Breast epithelium (tissue), 3 donors: ENCODE results near the gene ZDHHC12.

ENCODE experiments used
- POLR2A ChIP-seq: fragments of 450-650 bp; IDR thresholded peaks from one replicate; pipeline ENCODE4 v1.6.1; 2016; ENCODE audit warnings: antibody characterized with exemption, mild to moderate bottlenecking, moderate library complexity
- POLR2AphosphoS5 ChIP-seq, 3 donors: sonication (generic); formaldehyde crosslinking; IDR thresholded peaks; one replicate each; pipeline ENCODE4 v1.6.1; 2017; ENCODE audit warnings: antibody characterized with exemption in 3 of 3
- TF ChIP-seq, protein P1 (sequence below), 3 donors: fragments of 450-650 bp; IDR thresholded peaks; one replicate each; pipeline ENCODE4 v1.5.1; 2016 to 2017; ENCODE audit warnings: antibody characterized with exemption in 3 of 3, mild to moderate bottlenecking in 3 of 3, moderate library complexity in 3 of 3

DNA sequence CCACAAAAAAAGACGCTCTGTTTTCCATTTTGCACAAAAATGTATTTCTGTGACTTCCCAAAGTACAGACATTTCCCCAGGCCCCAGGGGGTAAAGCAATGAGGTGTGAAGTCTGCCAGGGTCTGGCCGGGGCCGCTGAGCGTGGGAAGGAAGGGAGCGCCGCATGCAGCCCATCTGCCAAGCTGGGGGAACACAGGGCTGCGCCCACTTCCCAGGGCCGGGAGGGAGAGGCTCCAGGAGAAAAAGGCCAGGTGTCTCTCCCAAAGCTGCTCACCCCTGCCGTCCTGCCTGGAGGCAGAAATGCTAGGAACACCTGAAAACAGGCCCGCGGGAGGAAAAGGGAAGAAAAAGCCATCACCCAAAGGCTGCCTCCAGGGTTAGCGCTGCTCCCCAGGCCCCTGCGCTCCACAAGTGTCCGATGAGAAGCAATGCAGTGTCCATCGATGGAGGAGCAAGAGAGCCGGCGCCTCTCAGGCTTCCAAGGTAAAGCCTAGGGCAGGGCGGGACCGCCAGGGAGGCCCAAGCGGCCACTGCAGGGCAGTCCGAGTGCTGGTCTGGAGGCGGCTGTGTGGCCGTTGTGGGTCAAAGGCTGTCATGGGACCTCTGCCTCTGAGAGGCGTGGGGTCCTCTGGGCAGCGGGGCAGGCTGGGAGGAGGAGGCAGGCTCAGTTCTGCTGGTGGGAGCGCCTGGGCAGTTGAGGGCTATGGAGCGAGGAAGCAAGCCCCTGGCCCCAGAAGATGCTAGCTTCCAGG is 6.0 kb upstream of the ZDHHC12 start:
- TF ChIP-seq, protein P1, sequence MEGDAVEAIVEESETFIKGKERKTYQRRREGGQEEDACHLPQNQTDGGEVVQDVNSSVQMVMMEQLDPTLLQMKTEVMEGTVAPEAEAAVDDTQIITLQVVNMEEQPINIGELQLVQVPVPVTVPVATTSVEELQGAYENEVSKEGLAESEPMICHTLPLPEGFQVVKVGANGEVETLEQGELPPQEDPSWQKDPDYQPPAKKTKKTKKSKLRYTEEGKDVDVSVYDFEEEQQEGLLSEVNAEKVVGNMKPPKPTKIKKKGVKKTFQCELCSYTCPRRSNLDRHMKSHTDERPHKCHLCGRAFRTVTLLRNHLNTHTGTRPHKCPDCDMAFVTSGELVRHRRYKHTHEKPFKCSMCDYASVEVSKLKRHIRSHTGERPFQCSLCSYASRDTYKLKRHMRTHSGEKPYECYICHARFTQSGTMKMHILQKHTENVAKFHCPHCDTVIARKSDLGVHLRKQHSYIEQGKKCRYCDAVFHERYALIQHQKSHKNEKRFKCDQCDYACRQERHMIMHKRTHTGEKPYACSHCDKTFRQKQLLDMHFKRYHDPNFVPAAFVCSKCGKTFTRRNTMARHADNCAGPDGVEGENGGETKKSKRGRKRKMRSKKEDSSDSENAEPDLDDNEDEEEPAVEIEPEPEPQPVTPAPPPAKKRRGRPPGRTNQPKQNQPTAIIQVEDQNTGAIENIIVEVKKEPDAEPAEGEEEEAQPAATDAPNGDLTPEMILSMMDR (IDR thresholded peaks at IDR 0.05), result no peak
- TF ChIP-seq POLR2AphosphoS5 (IDR thresholded peaks at IDR 0.05), result no peak
- no peak for TF ChIP-seq POLR2A
